K562 (cell line): ENCODE measurements around the gene VWC2. TPM values are rescaled to one million over a fixed set of nuclear protein-coding genes. Genes with fewer than 3 reads are reported as not detected.

Experiments used
- ATAC-seq: fragments of 200-7000 bp; cut with Tn5 transposase; 3 replicates; pipeline ENCODE4 v1.9.1; 2020; ENCODE audit warnings: moderate library complexity
- BruUV-seq: library from RNA; stranded (reverse); fragments of 400-500 nt; replicated peaks from 2 replicates; lab custom pipeline; 2021; lab: Mats Ljungman, UMichigan
- CTCF ChIA-PET: fragments of 300-600 bp; formaldehyde crosslinking; extraction: SDS; loops from one replicate; lab custom pipeline; 2021; ENCODE audit warnings: low intra/inter-chr PET ratio; lab: Yijun Ruan, JAX
- POLR2A ChIA-PET: fragments of 300-600, 350-650 bp; sonication (Branson Sonifier 250); formaldehyde crosslinking; extraction: SDS; loops from one replicate; lab custom pipeline; 2021; ENCODE audit warnings: antibody characterized with exemption, inconsistent platforms; lab: Yijun Ruan, JAX
- DNase-seq, 4 experiments: peaks; one replicate each; pipeline versions ENCODE4 v3.0.0 to v3.0.0-alpha.2; 2011 to 2018; ENCODE audit warnings: low spot score in 3 of 4, mixed read lengths in 3 of 4; ENCODE audit errors: extremely low read depth in 1 of 4
- FAIRE-seq: peaks from 2 replicates; lab custom pipeline; 2011; peaks lifted over from hg19 to GRCh38; lab: Jason Lieb, UNC
- H2AFZ ChIP-seq: 2 replicates; pipeline ENCODE4 v1.6.0; 2011; ENCODE audit warnings: low read depth, low read length, control low read depth, inconsistent platforms
- H3K27ac ChIP-seq: fragments of 200-600 bp; 3 replicates; pipeline ENCODE4 v1.8.0; 2011; ENCODE audit warnings: low read depth, mild to moderate bottlenecking, control low read depth, inconsistent platforms, low read length, moderate library complexity, mixed read lengths; ENCODE audit errors: extremely low read depth
- H3K27me3 ChIP-seq, 2 experiments: fragments of 300-600 bp in 1 of 2; 2 replicates in 1 of 2; 3 replicates in 1 of 2; pipeline versions ENCODE4 v1.6.0 to v1.8.0; 2011; ENCODE audit warnings: inconsistent platforms in 2 of 2, low read length in 2 of 2, mild to moderate bottlenecking in 1 of 2, mixed read lengths in 1 of 2, moderate library complexity in 1 of 2; ENCODE audit not compliant: control insufficient read depth in 2 of 2, insufficient read depth in 2 of 2
- H3K36me3 ChIP-seq: fragments of 300-600 bp; 3 replicates; pipeline ENCODE4 v1.8.0; 2011; ENCODE audit warnings: mild to moderate bottlenecking, low read length, inconsistent platforms; ENCODE audit not compliant: control insufficient read depth, insufficient read depth
- H3K4me1 ChIP-seq, 2 experiments: fragments of 200-600 bp in 1 of 2; replicated peaks in 1 of 2; 2 replicates in 1 of 2; 3 replicates in 1 of 2; pipeline versions ENCODE4 v1.5.1 to v1.8.0; 2011; ENCODE audit warnings: inconsistent platforms in 2 of 2, low read length in 2 of 2, mild to moderate bottlenecking in 1 of 2, mixed read lengths in 1 of 2, moderate library complexity in 1 of 2; ENCODE audit not compliant: control insufficient read depth in 2 of 2, insufficient read depth in 2 of 2
- H3K4me2 ChIP-seq: 2 replicates; pipeline ENCODE4 v1.6.1; 2011; ENCODE audit warnings: low read length, control low read depth, inconsistent platforms, mixed read lengths; ENCODE audit not compliant: insufficient read depth
- H3K4me3 ChIP-seq: fragments of 200-600 bp; sonication (generic), shearing (Covaris generic); 2 replicates; pipeline ENCODE4 v1.5.1; 2016; ENCODE audit warnings: control low read depth, inconsistent platforms
- H3K79me2 ChIP-seq: fragments of 200-600 bp; 3 replicates; pipeline ENCODE4 v1.8.0; 2011; ENCODE audit warnings: low read length, inconsistent platforms; ENCODE audit not compliant: control insufficient read depth, insufficient read depth
- H3K9ac ChIP-seq, 2 experiments: 2 replicates each; pipeline versions ENCODE4 v1.6.0 to v1.6.1; 2011; ENCODE audit warnings: low read depth in 2 of 2, low read length in 2 of 2, control low read depth in 1 of 2, inconsistent platforms in 1 of 2, mild to moderate bottlenecking in 1 of 2, mixed read lengths in 1 of 2; ENCODE audit not compliant: insufficient read depth in 1 of 2
- H3K9me1 ChIP-seq: one replicate; pipeline ENCODE4 v1.6.0; 2011; ENCODE audit warnings: inconsistent platforms, mild to moderate bottlenecking, low read length, moderate library complexity; ENCODE audit not compliant: control insufficient read depth, insufficient read depth
- H3K9me3 ChIP-seq: replicated peaks from 2 replicates; pipeline ENCODE4 v1.5.1; 2011; ENCODE audit warnings: low read depth, low read length, inconsistent platforms; ENCODE audit not compliant: control insufficient read depth, insufficient read depth
- H4K20me1 ChIP-seq: replicated peaks from 2 replicates; pipeline ENCODE4 v1.6.1; 2011; ENCODE audit warnings: low read length, inconsistent platforms, mixed read lengths; ENCODE audit not compliant: control insufficient read depth, insufficient read depth
- ARID3B ChIP-seq: fragments of 250-450 bp; sonication (Bioruptor Pico); IDR thresholded peaks from 2 replicates; pipeline ENCODE4 v1.4.0; 2020; ENCODE audit warnings: borderline replicate concordance
- CBFA2T2 ChIP-seq: fragments of 450-650 bp; conservative IDR thresholded peaks from 2 replicates; pipeline ENCODE4 v1.6.1; 2017; ENCODE audit warnings: mild to moderate bottlenecking
- CTBP1 ChIP-seq: fragments of 450-650 bp; IDR thresholded peaks from 2 replicates; pipeline ENCODE4 v1.6.1; 2016; ENCODE audit warnings: borderline replicate concordance
- ILK ChIP-seq: fragments of 450-650 bp; IDR thresholded peaks from 2 replicates; pipeline ENCODE4 v1.6.1; 2016; ENCODE audit warnings: missing genetic modification characterization, low read depth, mild to moderate bottlenecking, missing compliant biosample characterization, moderate library complexity, borderline replicate concordance
- KAT7 ChIP-seq: sonication (generic); formaldehyde crosslinking; IDR thresholded peaks from 2 replicates; pipeline ENCODE4 v1.8.0; 2022; ENCODE audit warnings: missing genetic modification reagents, mild to moderate bottlenecking, borderline replicate concordance
- TFAM ChIP-seq: fragments of 250-450 bp; sonication (Bioruptor Pico); conservative IDR thresholded peaks from 2 replicates; pipeline ENCODE4 v1.5.0; 2021; ENCODE audit warnings: mild to moderate bottlenecking, moderate library complexity
- ZBED1 ChIP-seq: IDR thresholded peaks from 2 replicates; pipeline ENCODE4 v1.6.1; 2014
- ZBTB8A ChIP-seq: fragments of 450-650 bp; IDR thresholded peaks from 2 replicates; pipeline ENCODE4 v1.6.1; 2018; ENCODE audit warnings: mild to moderate bottlenecking, moderate library complexity; ENCODE audit not compliant: partially characterized antibody
- ZNF282 ChIP-seq: sonication (generic); formaldehyde crosslinking; IDR thresholded peaks from 2 replicates; pipeline ENCODE4 v1.8.1; 2023; ENCODE audit warnings: missing genetic modification reagents
- ZNF780A ChIP-seq: fragments of 250-450 bp; sonication (Bioruptor Pico); IDR thresholded peaks from 2 replicates; pipeline ENCODE4 v1.5.0; 2021; ENCODE audit warnings: mild to moderate bottlenecking
- WGBS: fragments of 100-300 bp; shearing (Covaris generic); methylation state at CpG from one replicate; pipeline ENCODE4 v1.1.6; 2016; ENCODE audit warnings: low coverage, mixed read lengths; ENCODE audit not compliant: insufficient coverage; ENCODE audit errors: missing lambda C conversion rate; 5-methylcytosine and 5-hydroxymethylcytosine counted together
- in situ Hi-C: fragments of 300-500 bp; cut with MboI; formaldehyde crosslinking; loops from 4 replicates; pipeline ENCODE4 v1.15.0; 2018; ENCODE audit warnings: inconsistent platforms, mixed read lengths
- intact Hi-C: fragments of 100-400 bp; cut with micrococcal nuclease; formaldehyde crosslinking; loops from 2 replicates; pipeline ENCODE4 v1.14.2; 2022
- polyA plus RNA-seq, 8 experiments: library from polyadenylated mRNA; depleted of rRNA in 4 of 8; stranded (reverse) in 5 of 8; unstranded in 3 of 8; fragments of >200 nt; fragmentation: Nextera tagmentation in 2 of 8; fragmentation: Illumina TruSeq in 1 of 8; extraction: Ambion mirVana in 2 of 8; extraction: Trizol in 1 of 8; gene quantifications; 2 replicates each; pipeline versions ENCODE4 v1.2.1 to v1.2.3, GENCODE V29; 2011 to 2014; ENCODE audit warnings: inconsistent platforms in 1 of 8, missing spikeins in 1 of 8
- total RNA-seq, 7 experiments: library from RNA; depleted of rRNA in 6 of 7; stranded (reverse); fragments of >200 nt in 6 of 7; fragmentation: Illumina TruSeq in 2 of 7; extraction: Trizol in 2 of 7; gene quantifications; 2 replicates each; pipeline versions ENCODE4 v1.2.1 to v1.2.3, GENCODE V29; 2011 to 2021; ENCODE audit warnings: low replicate concordance in 1 of 7

The VWC2 gene
- total and polyA plus RNA-seq, 9 of the 15 experiments (the other 6 are each of a cell fraction or from before 2014, with no cell fraction given) = not detected

GRCh38 chr7:49878627-49879026 is 105.2 kb downstream of the VWC2 start:
- Histone ChIP-seq H3K79me2 (no peaks in the 10 kb centered on the region), H3K4me3 (no peak overlapping the region), H3K9me1 (no peaks in the 10 kb centered on the region), H3K27ac (no peak overlapping the region), H3K4me2 (no peak overlapping the region), H3K27me3 (no peaks in the 10 kb centered on the region), H3K36me3 (no peaks in the 10 kb centered on the region), H3K9me3 (no peaks in the 10 kb centered on the region), H4K20me1 (no peaks in the 10 kb centered on the region), H3K9ac (no peak overlapping the region), H3K4me1 (no peaks in the 10 kb centered on the region), H2AFZ (no peak overlapping the region)
- in situ Hi-C loops = no loop called here
- no TSS peak for BruUV-seq
- FAIRE-seq (no peak), DNase-seq (no peak), ATAC-seq (no peak)
- TF ChIP-seq ZNF282 (no peak), ZBTB8A (no peak), ZNF780A (no peak), ARID3B (no peak), CBFA2T2 (no peak), TFAM (CRISPR knock-in tag) (no peak), ILK (tag) (no peak), CTBP1 (no peak), ZBED1 (no peak), KAT7 (CRISPR knock-in tag) (no peak)
- WGBS = 0% methylated on average over 3 of the region's 3 CpGs
- intact Hi-C loops = no loop called here
- CTCF ChIA-PET = no interaction called here
- POLR2A ChIA-PET = no interaction called here
